HG02970 (cell line): ENCODE results near the gene NRBF2.
"Not testable (repeated sequence)": the region's sequence is repeated elsewhere in the genome, so short reads cannot be mapped to it uniquely, and the experiment has no call there.

ENCODE experiments used
- ATAC-seq: cut with Tn5 transposase; IDR thresholded peaks from one replicate; pipeline ENCODE4 v1.9.1; 2021; ENCODE audit warnings: mild to moderate bottlenecking, moderate library complexity, moderate number of reproducible peaks; ENCODE audit not compliant: unreplicated experiment, low FRiP score

Gene NRBF2

GRCh38 chr10:63116452-63117072 lies 16.6 kb upstream of the NRBF2 start:
- ATAC-seq = no peak

GRCh38 chr10:63119041-63119440 lies 14.1 kb upstream of the NRBF2 start:
- ATAC-seq = no peak

GRCh38 chr10:63120554-63120953 lies 12.6 kb upstream of the NRBF2 start:
- ATAC-seq = no peak

- ATAC-seq = no peak
Observed at GRCh38 chr10:63123727-63124362, 9.3 kb upstream of the NRBF2 start.

- ATAC-seq = no peak
Observed at GRCh38 chr10:63125459-63125858, 7.7 kb upstream of the NRBF2 start.

GRCh38 chr10:63128443-63128842 lies 4.7 kb upstream of the NRBF2 start:
- no peak for ATAC-seq

GRCh38 chr10:63129888-63130287 lies 3.2 kb upstream of the NRBF2 start:
- ATAC-seq = no peak

GRCh38 chr10:63132651-63133055 lies 475 bp upstream of the NRBF2 start:
- ATAC-seq = peak; percentile 3

GRCh38 chr10:63133821-63134557 lies 861 bp downstream of the NRBF2 start:
- no peak for ATAC-seq

GRCh38 chr10:63137306-63137705 lies 4.2 kb downstream of the NRBF2 start:
- no peak for ATAC-seq

- ATAC-seq = no peak
Observed at GRCh38 chr10:63140077-63140476, 6.9 kb downstream of the NRBF2 start.

- no peak for ATAC-seq
Observed at GRCh38 chr10:63142136-63142535, 9.0 kb downstream of the NRBF2 start.

GRCh38 chr10:63143987-63144386 lies 10.9 kb downstream of the NRBF2 start:
- ATAC-seq = no peak

GRCh38 chr10:63145782-63146181 lies 12.7 kb downstream of the NRBF2 start:
- no peak for ATAC-seq

GRCh38 chr10:63146503-63146902 lies 13.4 kb downstream of the NRBF2 start:
- ATAC-seq = no peak

GRCh38 chr10:63150745-63151144 lies 17.6 kb downstream of the NRBF2 start:
- ATAC-seq = no peak

GRCh38 chr10:63153868-63154545 lies 20.9 kb downstream of the NRBF2 start:
- not testable (repeated sequence) for ATAC-seq

GRCh38 chr10:63154546-63155387 lies 21.6 kb downstream of the NRBF2 start:
- no peak for ATAC-seq

GRCh38 chr10:63155388-63156020 lies 22.4 kb downstream of the NRBF2 start:
- no peak for ATAC-seq

- no peak for ATAC-seq
Observed at GRCh38 chr10:63156236-63156635, 23.1 kb downstream of the NRBF2 start.
